Stomach (tissue), 9 donors: Measurements from ENCODE around the gene ABAT. TPM values are rescaled to one million over a fixed set of nuclear protein-coding genes. Genes with fewer than 3 reads are reported as not detected.
A peak's percentile ranks its signal among the peaks of the same experiment; 100 is the strongest.

ENCODE experiments used
- DNase-seq, 2 donors: peaks; one replicate each; pipeline versions ENCODE4 v3.0.0 to v3.0.0-alpha.2; 2013 to 2019
- H3K27ac ChIP-seq, 5 donors: fragments of 200-600 bp in 4 of 5; sonication (generic) in 4 of 5; one replicate each; pipeline ENCODE4 v1.5.1; 2013 to 2019; ENCODE audit warnings: mild to moderate bottlenecking in 1 of 5, moderate library complexity in 1 of 5
- H3K27me3 ChIP-seq, 3 donors: fragments of 200-600 bp; sonication (generic); one replicate each; pipeline ENCODE4 v1.5.1; 2017 to 2019; ENCODE audit warnings: mixed run types in 1 of 3
- H3K36me3 ChIP-seq, 4 donors: fragments of 200-600 bp; sonication (generic); 1 replicate in 3 of 4; 2 replicates in 1 of 4; pipeline ENCODE4 v1.5.1; 2016 to 2019
- H3K4me1 ChIP-seq, 4 donors: fragments of 200-600 bp; sonication (generic); one replicate each; pipeline ENCODE4 v1.5.1; 2016 to 2019
- H3K4me3 ChIP-seq, 4 donors: fragments of 200-600 bp; sonication (generic) in 3 of 4; one replicate each; pipeline ENCODE4 v1.5.1; 2016 to 2019; ENCODE audit warnings: mild to moderate bottlenecking in 1 of 4
- H3K9me3 ChIP-seq, 4 donors: fragments of 200-600 bp; sonication (generic); one replicate each; pipeline ENCODE4 v1.5.1; 2016 to 2019
- EP300 ChIP-seq: sonication (generic); formaldehyde crosslinking; IDR thresholded peaks from one replicate; pipeline ENCODE4 v1.6.1; 2017; ENCODE audit warnings: antibody characterized with exemption
- POLR2A ChIP-seq, 4 donors: fragments of 450-650 bp; IDR thresholded peaks; one replicate each; pipeline ENCODE4 v1.6.1; 2016; ENCODE audit warnings: antibody characterized with exemption in 4 of 4, control low read depth in 2 of 4, mild to moderate bottlenecking in 1 of 4, moderate library complexity in 1 of 4
- POLR2AphosphoS5 ChIP-seq, 3 donors: sonication (generic); formaldehyde crosslinking; IDR thresholded peaks; one replicate each; pipeline ENCODE4 v1.6.1; 2016; ENCODE audit warnings: antibody characterized with exemption in 3 of 3
- WGBS, 5 donors: extraction: QIAGEN DNeasy Blood & Tissue Kit in 3 of 5; methylation state at CpG; one replicate each; pipeline versions ENCODE4 v1.1.5 to v1.1.7; 2013 to 2018; 5-methylcytosine and 5-hydroxymethylcytosine counted together
- intact Hi-C: fragments of 100-400 bp; cut with DNase I; formaldehyde crosslinking; loops from one replicate; pipeline ENCODE4 v1.15.1; 2023; ENCODE audit warnings: low total_unique reads
- polyA plus RNA-seq, 3 donors: library from polyadenylated mRNA; stranded (reverse); fragments of 200-250 nt; gene quantifications; one replicate each; pipeline ENCODE4 v1.2.3, GENCODE V29; 2013
- total RNA-seq, 5 donors: library from RNA; depleted of rRNA; stranded (reverse); fragments of >200 nt; gene quantifications; one replicate each; pipeline versions ENCODE4 v1.1.0 to v1.2.3, GENCODE V29; 2014 to 2016
- TF ChIP-seq, protein P1 (sequence below), 7 experiments: fragments of 450-650 bp in 4 of 7; fragments of 200-600 bp in 3 of 7; sonication (generic) in 3 of 7; IDR thresholded peaks; one replicate each; pipeline ENCODE4 v1.5.1; 2016 to 2019; ENCODE audit warnings: antibody characterized with exemption in 7 of 7, control low read depth in 2 of 7, mild to moderate bottlenecking in 1 of 7
- donor health status: healthy with polysubstance abuse.
- donor health status: Bipolar disorder and iron deficiency.
- donor health status: healthy.

Gene ABAT
- total and polyA plus RNA-seq, 8 donors = 2.9 to 10.3 (median 5.3) TPM

DNA sequence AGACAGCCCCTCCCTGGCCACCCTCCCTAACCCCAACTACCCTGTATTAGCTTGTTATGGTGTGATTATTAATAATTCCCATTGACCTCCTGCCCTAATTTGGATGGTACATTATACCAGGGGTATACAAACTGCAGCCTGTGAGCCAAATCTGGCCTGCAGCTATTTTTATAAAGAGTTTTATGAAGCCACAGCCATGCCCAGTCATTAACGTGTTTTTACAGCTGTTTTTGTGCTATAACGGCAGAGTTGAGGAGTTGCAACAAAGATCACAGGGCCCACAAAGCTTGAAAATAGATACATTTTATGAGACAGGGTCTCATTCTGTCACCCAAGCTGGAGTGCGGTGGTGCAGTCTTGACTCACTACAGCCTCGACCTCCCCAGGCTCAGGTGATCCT lies 47.0 kb upstream of the ABAT start:
- WGBS, 5 donors = 81 to 93% (median 93%) methylated on average over 4 of the region's 4 CpGs
- Histone ChIP-seq H3K9me3 (no peaks in the 10 kb centered on the region), H3K36me3 (peaks cover 56 to 86% (median 78%) of the 10 kb centered on the region in 4 donors), H3K4me3 (no peak overlapping the region), H3K27me3 (no peaks in the 10 kb centered on the region), H3K27ac (no peak overlapping the region), H3K4me1 (peaks cover 3 to 27% (median 20%) of the 10 kb centered on the region in 4 donors)
- no peak for DNase-seq
- TF ChIP-seq EP300 (no peak), POLR2A (IDR thresholded peaks at IDR 0.05) (no peak), POLR2AphosphoS5 (IDR thresholded peaks at IDR 0.05) (no peak)
- TF ChIP-seq, protein P1, sequence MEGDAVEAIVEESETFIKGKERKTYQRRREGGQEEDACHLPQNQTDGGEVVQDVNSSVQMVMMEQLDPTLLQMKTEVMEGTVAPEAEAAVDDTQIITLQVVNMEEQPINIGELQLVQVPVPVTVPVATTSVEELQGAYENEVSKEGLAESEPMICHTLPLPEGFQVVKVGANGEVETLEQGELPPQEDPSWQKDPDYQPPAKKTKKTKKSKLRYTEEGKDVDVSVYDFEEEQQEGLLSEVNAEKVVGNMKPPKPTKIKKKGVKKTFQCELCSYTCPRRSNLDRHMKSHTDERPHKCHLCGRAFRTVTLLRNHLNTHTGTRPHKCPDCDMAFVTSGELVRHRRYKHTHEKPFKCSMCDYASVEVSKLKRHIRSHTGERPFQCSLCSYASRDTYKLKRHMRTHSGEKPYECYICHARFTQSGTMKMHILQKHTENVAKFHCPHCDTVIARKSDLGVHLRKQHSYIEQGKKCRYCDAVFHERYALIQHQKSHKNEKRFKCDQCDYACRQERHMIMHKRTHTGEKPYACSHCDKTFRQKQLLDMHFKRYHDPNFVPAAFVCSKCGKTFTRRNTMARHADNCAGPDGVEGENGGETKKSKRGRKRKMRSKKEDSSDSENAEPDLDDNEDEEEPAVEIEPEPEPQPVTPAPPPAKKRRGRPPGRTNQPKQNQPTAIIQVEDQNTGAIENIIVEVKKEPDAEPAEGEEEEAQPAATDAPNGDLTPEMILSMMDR (IDR thresholded peaks at IDR 0.05) = no peak
- intact Hi-C loops = no loop called here

DNA sequence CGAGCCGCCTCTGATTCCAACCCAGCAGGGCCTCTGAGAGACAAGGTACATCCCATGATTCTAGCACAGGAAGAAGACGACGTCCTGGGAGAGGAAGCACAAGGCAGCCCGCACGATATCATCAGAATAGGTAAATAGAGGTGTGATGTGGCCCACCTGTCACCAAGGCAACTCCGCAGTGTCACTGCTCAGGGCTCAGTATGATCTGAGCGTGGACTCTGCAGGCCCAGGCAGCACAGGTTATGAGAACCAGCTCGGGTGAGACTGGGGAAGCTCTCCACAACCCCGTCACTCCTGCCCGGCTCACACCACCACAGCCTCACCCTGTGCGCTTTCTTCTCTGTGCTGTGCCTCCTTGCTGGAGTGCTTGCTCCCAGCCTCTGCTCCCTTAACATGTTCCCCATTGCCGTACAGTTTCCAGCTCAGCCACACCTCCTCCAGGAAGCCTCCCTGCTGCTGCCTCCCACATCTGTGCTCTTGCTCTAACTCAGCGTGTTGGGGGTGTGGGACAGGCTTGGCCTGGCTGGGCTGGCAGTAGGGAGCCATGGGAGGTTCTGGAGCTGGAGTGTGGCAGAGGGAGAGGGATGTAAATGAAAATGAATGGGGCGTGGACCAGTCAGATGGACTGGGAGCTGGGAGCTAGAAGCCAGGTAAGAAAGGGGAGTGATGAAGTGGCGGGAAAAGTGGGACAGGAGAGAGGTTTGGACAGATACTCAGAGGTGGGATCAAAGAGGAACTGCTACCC lies 45.3 kb upstream of the ABAT start:
- peaks cover 0 to 10% (median 4%) of the 10 kb centered on the region in 4 donors for H3K4me1 ChIP-seq
- H3K4me3 ChIP-seq = no peak overlapping the region
- DNase-seq = no peak
- no peak overlapping the region for H3K27ac ChIP-seq
- intact Hi-C loops = no loop called here
- WGBS, 5 donors = 92 to 94% (median 93%) methylated on average over 16 of the region's 16 CpGs
- no peaks in the 10 kb centered on the region for H3K9me3 ChIP-seq
- H3K27me3 ChIP-seq = no peaks in the 10 kb centered on the region
- peaks cover 56 to 100% (median 92%) of the 10 kb centered on the region in 4 donors for H3K36me3 ChIP-seq
- TF ChIP-seq POLR2AphosphoS5 (IDR thresholded peaks at IDR 0.05) (no peak), EP300 (no peak), POLR2A (IDR thresholded peaks at IDR 0.05) (no peak)

DNA sequence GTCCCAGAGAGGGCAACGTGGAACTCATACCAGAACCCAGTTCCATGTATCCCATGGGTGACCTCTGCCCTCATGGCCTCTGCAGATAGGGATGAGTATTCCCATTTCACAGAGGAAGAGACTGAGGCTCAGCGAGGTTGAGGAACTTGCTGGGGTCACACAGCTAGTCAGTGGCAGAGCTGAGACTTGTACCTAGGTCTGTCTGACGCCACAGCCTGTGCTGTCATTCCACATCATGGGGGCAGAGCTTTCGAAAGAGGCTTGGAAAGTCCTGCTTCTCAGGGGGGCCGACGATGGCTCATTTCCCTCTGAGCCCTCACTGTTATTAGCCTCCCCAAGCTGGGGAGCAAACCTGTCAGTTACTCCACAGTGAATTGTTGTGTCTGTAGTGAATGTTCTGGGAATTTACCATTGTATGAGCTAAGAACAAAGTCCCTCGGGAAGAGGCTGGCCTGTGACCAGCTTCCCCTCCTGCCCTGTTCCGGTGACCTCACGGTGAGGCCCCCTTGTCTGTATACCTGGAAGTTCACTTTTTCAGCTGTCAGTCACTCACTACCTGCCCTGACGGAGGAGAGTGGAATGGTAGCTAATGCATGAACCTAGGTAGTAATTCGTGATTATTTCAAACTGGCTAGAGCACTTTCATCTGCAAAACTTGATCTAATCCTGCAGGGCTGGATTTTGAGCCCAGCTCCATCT lies 44.0 kb upstream of the ABAT start:
- TF ChIP-seq EP300 = no peak
- TF ChIP-seq, protein P1 (IDR thresholded peaks at IDR 0.05) = no peak
- TF ChIP-seq POLR2A (IDR thresholded peaks at IDR 0.05) = no peak
- no peak for TF ChIP-seq POLR2AphosphoS5 (IDR thresholded peaks at IDR 0.05)
- DNase-seq = no peak
- 88 to 92% (median 92%) methylated on average over 11 of the region's 11 CpGs for WGBS, 5 donors
- Histone ChIP-seq H3K36me3 (peaks cover 61 to 100% (median 99%) of the 10 kb centered on the region in 4 donors), H3K9me3 (no peaks in the 10 kb centered on the region), H3K27ac (peak overlapping the region in 1 of 5 donors; percentile 52), H3K4me1 (peaks cover 0 to 5% (median 0%) of the 10 kb centered on the region in 4 donors), H3K27me3 (no peaks in the 10 kb centered on the region), H3K4me3 (no peak overlapping the region)
- intact Hi-C loops = no loop called here

DNA sequence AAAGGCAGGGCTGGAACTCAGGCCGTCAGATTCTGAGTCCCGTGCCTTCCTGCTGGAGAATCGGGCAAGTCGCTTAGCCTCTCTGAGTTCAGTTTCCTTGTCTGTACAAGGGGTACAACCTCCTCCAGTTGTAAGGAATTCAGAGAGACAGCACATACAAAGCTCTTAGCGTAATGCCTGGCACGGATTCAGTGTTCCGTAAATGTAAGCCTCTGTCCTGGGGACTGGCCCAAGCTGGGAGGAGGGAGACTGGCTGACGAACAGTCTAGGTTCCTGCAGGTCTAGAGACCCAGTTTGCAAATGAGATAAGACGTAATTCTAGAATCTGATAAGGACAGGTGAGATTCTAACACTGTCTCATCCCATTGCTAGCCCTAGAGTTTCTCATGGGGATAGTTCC lies 43.0 kb upstream of the ABAT start:
- peaks cover 58 to 100% (median 99%) of the 10 kb centered on the region in 4 donors for H3K36me3 ChIP-seq
- WGBS, 5 donors = 77 to 85% (median 83%) methylated on average over 9 of the region's 9 CpGs
- H3K4me1 ChIP-seq = peaks cover 0 to 5% (median 0%) of the 10 kb centered on the region in 4 donors
- no peaks in the 10 kb centered on the region for H3K27me3 ChIP-seq
- intact Hi-C loops = no loop called here
- no peaks in the 10 kb centered on the region for H3K9me3 ChIP-seq
- no peak for DNase-seq
- no peak overlapping the region for H3K4me3 ChIP-seq
- TF ChIP-seq, protein P1 (IDR thresholded peaks at IDR 0.05) = no peak
- TF ChIP-seq POLR2A (IDR thresholded peaks at IDR 0.05) (no peak), POLR2AphosphoS5 (IDR thresholded peaks at IDR 0.05) (no peak), EP300 (no peak)
- peak overlapping the region in 3 of 5 donors; percentile 63 to 71 (median 71) for H3K27ac ChIP-seq
